Colonic mucosa (tissue), 4 donors: ENCODE data around the gene MAP3K5. TPM values are rescaled to one million over a fixed set of nuclear protein-coding genes. Genes with fewer than 3 reads are reported as not detected.

Experiments used
- DNase-seq: peaks from one replicate; pipeline ENCODE4 v3.0.0-alpha.2; 2020
- H3K27ac ChIP-seq: fragments of 200-600 bp; one replicate; pipeline ENCODE4 v1.8.0; 2021
- H3K27me3 ChIP-seq: fragments of 200-600 bp; one replicate; pipeline ENCODE4 v1.8.0; 2021
- H3K36me3 ChIP-seq: fragments of 200-600 bp; one replicate; pipeline ENCODE4 v1.8.0; 2021
- H3K4me1 ChIP-seq: fragments of 200-600 bp; one replicate; pipeline ENCODE4 v1.8.0; 2021; ENCODE audit warnings: mild to moderate bottlenecking
- H3K4me3 ChIP-seq: fragments of 200-600 bp; one replicate; pipeline ENCODE4 v1.8.0; 2021
- H3K9ac ChIP-seq, 2 donors: one replicate each; pipeline ENCODE4 v1.7.0; 2013; ENCODE audit warnings: control low read depth in 2 of 2, low read depth in 2 of 2, low read length in 2 of 2
- H3K9me3 ChIP-seq: fragments of 200-600 bp; one replicate; pipeline ENCODE4 v1.8.0; 2021
- intact Hi-C: fragments of 100-400 bp; cut with DNase I; formaldehyde crosslinking; loops from one replicate; pipeline ENCODE4 v1.14.1; 2022
- total RNA-seq, 2 donors: library from RNA; stranded (reverse); fragmentation: NEBNext Ultra II Directional in 1 of 2; extraction: Animal tissue kit (Norgen Biotek cat#: 25700) in 1 of 2; gene quantifications; one replicate each; pipeline ENCODE4 v1.2.1, GENCODE V29; 2021
- TF ChIP-seq, protein P1 (sequence below): fragments of 200-600 bp; IDR thresholded peaks from one replicate; pipeline ENCODE4 v1.8.0; 2022; ENCODE audit warnings: antibody characterized with exemption, mild to moderate bottlenecking
- donor health status: healthy.
- donor health status: DM: no; HTN: no; CAD: no.
- donor health status: DM: no; HTN: no; CAD: no.

Gene MAP3K5
- total RNA-seq, 2 donors from 2014 or later = 15.3 to 17.1 TPM

GRCh38 chr6:136742125-136742524 lies 50.2 kb downstream of the MAP3K5 start:
- intact Hi-C loops = no loop called here
- no peak overlapping the region for H3K9ac ChIP-seq
- DNase-seq = no peak
- H3K36me3 ChIP-seq = no peaks in the 10 kb centered on the region
- H3K27ac ChIP-seq = no peak overlapping the region
- no peaks in the 10 kb centered on the region for H3K4me1 ChIP-seq
- no peaks in the 10 kb centered on the region for H3K27me3 ChIP-seq
- no peaks in the 10 kb centered on the region for H3K9me3 ChIP-seq
- TF ChIP-seq, protein P1, sequence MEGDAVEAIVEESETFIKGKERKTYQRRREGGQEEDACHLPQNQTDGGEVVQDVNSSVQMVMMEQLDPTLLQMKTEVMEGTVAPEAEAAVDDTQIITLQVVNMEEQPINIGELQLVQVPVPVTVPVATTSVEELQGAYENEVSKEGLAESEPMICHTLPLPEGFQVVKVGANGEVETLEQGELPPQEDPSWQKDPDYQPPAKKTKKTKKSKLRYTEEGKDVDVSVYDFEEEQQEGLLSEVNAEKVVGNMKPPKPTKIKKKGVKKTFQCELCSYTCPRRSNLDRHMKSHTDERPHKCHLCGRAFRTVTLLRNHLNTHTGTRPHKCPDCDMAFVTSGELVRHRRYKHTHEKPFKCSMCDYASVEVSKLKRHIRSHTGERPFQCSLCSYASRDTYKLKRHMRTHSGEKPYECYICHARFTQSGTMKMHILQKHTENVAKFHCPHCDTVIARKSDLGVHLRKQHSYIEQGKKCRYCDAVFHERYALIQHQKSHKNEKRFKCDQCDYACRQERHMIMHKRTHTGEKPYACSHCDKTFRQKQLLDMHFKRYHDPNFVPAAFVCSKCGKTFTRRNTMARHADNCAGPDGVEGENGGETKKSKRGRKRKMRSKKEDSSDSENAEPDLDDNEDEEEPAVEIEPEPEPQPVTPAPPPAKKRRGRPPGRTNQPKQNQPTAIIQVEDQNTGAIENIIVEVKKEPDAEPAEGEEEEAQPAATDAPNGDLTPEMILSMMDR = no peak
- no peak overlapping the region for H3K4me3 ChIP-seq

DNA sequence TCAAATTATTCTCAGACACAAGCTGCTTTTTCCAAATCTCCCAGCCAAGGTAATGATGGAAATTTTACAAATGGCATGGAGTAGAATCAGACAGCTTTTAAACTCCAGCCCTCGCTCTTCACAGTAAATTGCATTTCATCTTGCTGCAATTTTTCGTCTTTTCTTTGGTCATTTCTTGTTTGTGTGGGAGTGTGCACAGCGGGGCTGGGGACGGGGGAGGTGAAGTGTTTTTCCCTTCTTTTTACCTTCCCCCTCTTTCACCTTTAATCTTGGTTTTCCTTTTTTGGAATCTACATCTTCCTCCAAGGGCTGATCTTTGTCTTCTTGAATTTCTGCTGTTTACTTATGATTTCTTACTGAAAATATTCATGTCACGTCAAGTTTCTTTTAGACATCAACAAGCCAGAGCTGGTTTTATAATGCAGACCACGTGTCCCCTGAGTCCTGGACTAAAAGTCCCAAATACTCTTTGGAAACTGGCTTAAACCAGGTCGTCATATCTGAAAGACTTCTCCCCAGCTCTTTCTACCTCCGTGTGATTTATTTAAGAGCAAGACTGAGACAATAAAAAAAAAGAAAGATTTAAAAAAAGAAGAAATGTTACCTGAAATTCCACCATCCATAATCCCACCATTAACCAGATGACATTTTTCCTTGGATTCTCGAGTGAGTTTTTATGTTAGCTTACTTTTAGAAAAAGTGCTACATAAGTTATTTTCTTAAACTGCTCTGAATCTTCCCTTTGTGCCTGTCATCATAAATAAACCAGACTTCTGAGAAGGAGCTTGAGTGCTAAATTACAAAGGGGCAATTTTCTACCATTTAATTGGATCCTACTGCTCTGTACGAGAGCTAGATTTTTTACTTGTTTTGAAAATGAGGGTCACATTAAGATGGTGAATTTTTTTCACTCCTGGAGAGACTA lies 52.0 kb downstream of the MAP3K5 start:
- no peak overlapping the region for H3K4me3 ChIP-seq
- DNase-seq = peak; percentile 8
- no peaks in the 10 kb centered on the region for H3K36me3 ChIP-seq
- H3K4me1 ChIP-seq = no peaks in the 10 kb centered on the region
- no peaks in the 10 kb centered on the region for H3K9me3 ChIP-seq
- intact Hi-C loops = no loop called here
- no peak overlapping the region for H3K27ac ChIP-seq
- TF ChIP-seq, protein P1 = no peak
- H3K9ac ChIP-seq = no peak overlapping the region
- H3K27me3 ChIP-seq = no peaks in the 10 kb centered on the region

DNA sequence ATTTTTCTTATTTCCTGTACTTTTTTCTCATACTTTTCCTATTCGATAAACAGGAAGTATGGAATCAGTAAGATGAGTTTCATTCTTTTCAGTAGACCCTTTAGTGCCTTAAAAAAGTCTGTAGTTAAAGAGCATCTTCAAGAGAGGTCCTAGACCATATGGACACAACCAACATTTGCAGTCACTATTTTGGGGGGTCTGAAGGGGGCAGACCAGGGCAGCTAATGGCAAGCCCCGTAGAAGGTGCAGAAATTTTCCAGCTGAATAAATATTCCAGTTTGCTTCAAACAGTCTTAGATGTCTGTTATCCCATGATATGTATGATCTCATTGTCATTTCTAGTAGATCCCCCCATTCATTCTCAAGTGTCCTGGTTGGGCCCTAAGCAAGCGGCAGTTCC lies 52.8 kb downstream of the MAP3K5 start:
- TF ChIP-seq, protein P1 = no peak
- H3K27me3 ChIP-seq = no peaks in the 10 kb centered on the region
- DNase-seq = peak; percentile 11
- H3K9ac ChIP-seq = no peak overlapping the region
- no peak overlapping the region for H3K4me3 ChIP-seq
- H3K9me3 ChIP-seq = no peaks in the 10 kb centered on the region
- H3K4me1 ChIP-seq = no peaks in the 10 kb centered on the region
- no peaks in the 10 kb centered on the region for H3K36me3 ChIP-seq
- intact Hi-C loops = no loop called here
- no peak overlapping the region for H3K27ac ChIP-seq

DNA sequence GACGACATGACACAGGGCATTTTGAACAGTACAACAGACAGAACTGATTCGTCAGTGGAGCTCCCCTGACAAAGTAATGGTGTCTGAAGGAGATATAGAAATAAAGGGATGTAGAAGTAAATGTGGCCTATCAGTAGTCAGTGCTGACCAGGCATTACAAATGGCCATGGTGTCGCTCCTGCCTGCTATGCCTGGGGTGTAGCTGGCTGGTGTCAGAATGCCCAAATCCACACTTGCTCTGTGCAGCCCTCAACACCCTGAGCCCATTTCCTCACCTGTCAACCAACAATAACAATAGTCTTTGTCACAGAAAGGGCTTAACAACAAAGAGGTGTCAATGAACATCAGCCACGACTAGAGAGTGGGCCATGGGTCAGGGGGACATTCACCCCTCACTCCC lies 53.2 kb downstream of the MAP3K5 start:
- Histone ChIP-seq H3K36me3 (no peaks in the 10 kb centered on the region), H3K9ac (no peak overlapping the region), H3K27me3 (no peaks in the 10 kb centered on the region), H3K4me1 (no peaks in the 10 kb centered on the region), H3K27ac (no peak overlapping the region), H3K4me3 (no peak overlapping the region), H3K9me3 (no peaks in the 10 kb centered on the region)
- intact Hi-C loops = no loop called here
- TF ChIP-seq, protein P1 = no peak
- DNase-seq = peak; percentile 9

DNA sequence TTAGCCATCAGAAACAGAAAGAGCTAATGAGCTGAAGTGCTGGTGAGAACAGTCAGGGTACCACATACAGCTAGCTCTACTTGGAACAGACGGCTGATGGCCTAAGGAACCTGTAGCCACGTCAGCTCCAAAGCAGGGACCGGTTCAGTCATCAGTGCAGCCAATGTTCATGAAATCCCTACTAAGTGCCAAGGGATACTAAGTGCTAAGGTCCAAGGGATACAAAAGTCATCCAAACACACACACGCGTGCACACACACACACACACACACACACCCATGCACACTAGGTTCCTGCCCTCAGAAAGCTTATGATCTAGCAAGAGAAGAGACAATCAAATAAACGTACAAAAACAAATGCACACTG lies 53.6 kb downstream of the MAP3K5 start:
- Histone ChIP-seq H3K9me3 (no peaks in the 10 kb centered on the region), H3K27ac (no peak overlapping the region), H3K36me3 (no peaks in the 10 kb centered on the region), H3K27me3 (no peaks in the 10 kb centered on the region), H3K9ac (peak overlapping the region in 1 of 2 donors; percentile 16), H3K4me3 (no peak overlapping the region), H3K4me1 (no peaks in the 10 kb centered on the region)
- DNase-seq = peak; percentile 9
- intact Hi-C loops = no loop called here
- TF ChIP-seq, protein P1 = no peak
